Brain microvascular endothelial cell (primary cell): ENCODE measurements around the gene ROPN1L.

Experiments
- DNase-seq: peaks from one replicate; pipeline ENCODE4 v3.0.0-alpha.2; 2020
- H3K27ac ChIP-seq: fragments of 250-450 bp; sonication (Bioruptor Pico); 2 replicates; pipeline ENCODE4 v1.5.1; 2020; ENCODE audit warnings: mild to moderate bottlenecking, moderate library complexity
- H3K27me3 ChIP-seq: fragments of 250-450 bp; sonication (Bioruptor Pico); replicated peaks from 2 replicates; pipeline ENCODE4 v1.5.1; 2020; ENCODE audit warnings: mild to moderate bottlenecking
- H3K36me3 ChIP-seq: fragments of 250-450 bp; sonication (Bioruptor Pico); replicated peaks from 2 replicates; pipeline ENCODE4 v1.5.1; 2020; ENCODE audit warnings: mild to moderate bottlenecking
- H3K4me3 ChIP-seq: 2 replicates; pipeline ENCODE4 v1.5.1; 2011; ENCODE audit warnings: low read depth, mild to moderate bottlenecking, control low read depth, low read length, moderate library complexity
- CTCF ChIP-seq: IDR thresholded peaks from 2 replicates; pipeline ENCODE4 v1.5.1; 2011; ENCODE audit warnings: low read depth, mild to moderate bottlenecking, moderate library complexity, low read length, control low read depth, inconsistent platforms; ENCODE audit errors: missing control alignments
- in situ Hi-C: cut with HindIII; loops from 2 replicates; pipeline ENCODE4 v1.10.0; 2017; ENCODE audit warnings: low sequenced_read_pairs, low pct_ligation_motif_present

ROPN1L gene

GRCh38 chr5:10411336-10411735 lies 30.3 kb upstream of the ROPN1L start:
- no peaks in the 10 kb centered on the region for H3K27me3 ChIP-seq
- no peak overlapping the region for H3K4me3 ChIP-seq
- in situ Hi-C loops = no loop called here
- H3K36me3 ChIP-seq = peaks cover 69% of the 10 kb centered on the region
- TF ChIP-seq CTCF = no peak
- H3K27ac ChIP-seq = no peak overlapping the region
- no peak for DNase-seq

GRCh38 chr5:10416868-10417267 lies 24.8 kb upstream of the ROPN1L start:
- DNase-seq = no peak
- Histone ChIP-seq H3K4me3 (no peak overlapping the region), H3K27me3 (no peaks in the 10 kb centered on the region), H3K36me3 (peaks cover 73% of the 10 kb centered on the region), H3K27ac (no peak overlapping the region)
- in situ Hi-C loops = no loop called here
- TF ChIP-seq CTCF = no peak

- H3K36me3 ChIP-seq = peaks cover 59% of the 10 kb centered on the region
- in situ Hi-C loops = no loop called here
- DNase-seq = no peak
- H3K27me3 ChIP-seq = no peaks in the 10 kb centered on the region
- H3K4me3 ChIP-seq = no peak overlapping the region
- H3K27ac ChIP-seq = no peak overlapping the region
- TF ChIP-seq CTCF = no peak
Observed at GRCh38 chr5:10418654-10419345, 22.9 kb upstream of the ROPN1L start.

GRCh38 chr5:10420468-10420867 lies 21.2 kb upstream of the ROPN1L start:
- in situ Hi-C loops = no loop called here
- TF ChIP-seq CTCF = no peak
- H3K4me3 ChIP-seq = no peak overlapping the region
- H3K27me3 ChIP-seq = no peaks in the 10 kb centered on the region
- H3K27ac ChIP-seq = no peak overlapping the region
- no peak for DNase-seq
- peaks cover 56% of the 10 kb centered on the region for H3K36me3 ChIP-seq

GRCh38 chr5:10420932-10421331 lies 20.7 kb upstream of the ROPN1L start:
- no peak overlapping the region for H3K4me3 ChIP-seq
- no peak overlapping the region for H3K27ac ChIP-seq
- H3K27me3 ChIP-seq = no peaks in the 10 kb centered on the region
- H3K36me3 ChIP-seq = peaks cover 55% of the 10 kb centered on the region
- no peak for TF ChIP-seq CTCF
- in situ Hi-C loops = no loop called here
- no peak for DNase-seq
